Ascending aorta (tissue), 2 donors: ENCODE results near the gene SH3PXD2A. TPM values are rescaled to one million over a fixed set of nuclear protein-coding genes. Genes with fewer than 3 reads are reported as not detected.

ENCODE experiments used
- DNase-seq, 2 donors: peaks; one replicate each; pipeline ENCODE4 v3.0.0-alpha.2; 2019; ENCODE audit warnings: low spot score in 2 of 2
- H3K27ac ChIP-seq, 2 donors: fragments of 200-600 bp; sonication (generic); one replicate each; pipeline ENCODE4 v1.5.1; 2016 to 2017; ENCODE audit warnings: mild to moderate bottlenecking in 1 of 2
- H3K27me3 ChIP-seq: fragments of 200-600 bp; sonication (generic); one replicate; pipeline ENCODE4 v1.5.1; 2017
- H3K36me3 ChIP-seq, 2 donors: fragments of 200-600 bp; sonication (generic); one replicate each; pipeline ENCODE4 v1.5.1; 2016
- H3K4me1 ChIP-seq, 2 donors: fragments of 200-600 bp; sonication (generic); one replicate each; pipeline ENCODE4 v1.5.1; 2016 to 2017; ENCODE audit warnings: mild to moderate bottlenecking in 1 of 2
- H3K4me3 ChIP-seq, 2 donors: fragments of 200-600 bp; sonication (generic); one replicate each; pipeline ENCODE4 v1.5.1; 2016 to 2017; ENCODE audit warnings: mild to moderate bottlenecking in 1 of 2
- H3K9me3 ChIP-seq, 2 donors: fragments of 200-600 bp; sonication (generic); one replicate each; pipeline ENCODE4 v1.5.1; 2016
- CTCF ChIP-seq, 3 experiments: fragments of 200-600 bp in 2 of 3; fragments of 450-650 bp in 1 of 3; sonication (generic) in 2 of 3; IDR thresholded peaks; one replicate each; pipeline ENCODE4 v1.5.1; 2016 to 2019; ENCODE audit warnings: antibody characterized with exemption in 3 of 3, mild to moderate bottlenecking in 1 of 3, moderate library complexity in 1 of 3
- intact Hi-C: fragments of 100-400 bp; cut with DNase I; formaldehyde crosslinking; loops from one replicate; pipeline ENCODE4 v1.15.1; 2023
- total RNA-seq: library from RNA; depleted of rRNA; stranded (reverse); fragments of >200 nt; gene quantifications from one replicate; pipeline ENCODE4 v1.1.0, GENCODE V29; 2016

SH3PXD2A gene
- total RNA-seq, 1 donor from 2014 or later = 50.0 TPM

- no peak overlapping the region for H3K27ac ChIP-seq
- DNase-seq = no peak
- peaks cover 2 to 8% of the 10 kb centered on the region in 2 donors for H3K36me3 ChIP-seq
- H3K4me3 ChIP-seq = no peak overlapping the region
- H3K4me1 ChIP-seq = peaks cover 0 to 2% of the 10 kb centered on the region in 2 donors
- H3K27me3 ChIP-seq = no peaks in the 10 kb centered on the region
- TF ChIP-seq CTCF (IDR thresholded peaks at IDR 0.05) = no peak
- no peaks in the 10 kb centered on the region for H3K9me3 ChIP-seq
- intact Hi-C loops = no loop called here
Observed at GRCh38 chr10:103727991-103728689, 127.2 kb downstream of the SH3PXD2A start.

DNA sequence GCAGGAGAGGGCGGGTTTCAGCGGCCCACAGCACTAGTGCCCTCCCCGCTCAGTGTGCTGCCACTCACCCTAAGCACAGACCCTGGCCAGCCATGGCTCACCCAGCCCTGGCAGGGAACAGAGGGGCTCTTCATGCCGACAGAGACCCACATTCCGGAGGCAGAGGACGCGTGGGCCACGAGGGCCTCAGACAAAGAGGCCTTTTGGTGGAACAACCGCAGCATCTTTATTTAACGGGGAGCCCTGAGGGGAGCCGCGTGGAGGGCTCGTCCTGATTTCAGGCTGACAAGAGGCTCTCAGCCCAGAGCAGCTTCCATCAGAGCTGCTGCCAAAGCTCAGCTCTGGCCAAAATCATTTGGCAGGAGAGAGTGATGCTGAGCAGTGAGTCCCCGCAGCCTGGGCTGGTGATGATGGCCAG is 127.8 kb downstream of the SH3PXD2A start:
- Histone ChIP-seq H3K27ac (no peak overlapping the region), H3K9me3 (no peaks in the 10 kb centered on the region), H3K4me1 (peaks cover 0 to 2% of the 10 kb centered on the region in 2 donors), H3K27me3 (no peaks in the 10 kb centered on the region), H3K36me3 (peaks cover 5 to 11% of the 10 kb centered on the region in 2 donors), H3K4me3 (no peak overlapping the region)
- DNase-seq = no peak
- no peak for TF ChIP-seq CTCF (IDR thresholded peaks at IDR 0.05)
- intact Hi-C loops = no loop called here

DNA sequence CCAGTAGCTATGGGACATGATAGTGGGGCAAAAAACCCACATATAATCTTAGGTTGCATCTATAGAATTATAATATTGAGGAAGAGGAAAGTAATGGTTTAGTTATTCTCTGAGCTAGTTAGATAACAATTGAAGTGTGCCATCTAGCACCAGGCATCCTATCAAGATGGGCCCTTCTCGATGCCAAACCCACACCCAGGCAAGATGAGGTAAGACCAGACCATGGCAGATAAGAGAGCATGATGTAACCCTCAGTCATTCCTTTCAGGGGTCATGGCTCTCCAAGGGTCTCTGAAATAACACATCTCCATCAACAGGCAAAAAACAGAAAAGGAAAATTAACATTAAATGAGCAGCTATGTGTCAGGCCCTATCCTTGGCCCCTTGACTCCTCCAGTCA is 128.7 kb downstream of the SH3PXD2A start:
- no peaks in the 10 kb centered on the region for H3K9me3 ChIP-seq
- intact Hi-C loops = no loop called here
- TF ChIP-seq CTCF (IDR thresholded peaks at IDR 0.05) = no peak
- H3K4me1 ChIP-seq = peaks cover 0 to 2% of the 10 kb centered on the region in 2 donors
- peaks cover 5 to 12% of the 10 kb centered on the region in 2 donors for H3K36me3 ChIP-seq
- H3K4me3 ChIP-seq = no peak overlapping the region
- DNase-seq = no peak
- H3K27ac ChIP-seq = no peak overlapping the region
- H3K27me3 ChIP-seq = no peaks in the 10 kb centered on the region

DNA sequence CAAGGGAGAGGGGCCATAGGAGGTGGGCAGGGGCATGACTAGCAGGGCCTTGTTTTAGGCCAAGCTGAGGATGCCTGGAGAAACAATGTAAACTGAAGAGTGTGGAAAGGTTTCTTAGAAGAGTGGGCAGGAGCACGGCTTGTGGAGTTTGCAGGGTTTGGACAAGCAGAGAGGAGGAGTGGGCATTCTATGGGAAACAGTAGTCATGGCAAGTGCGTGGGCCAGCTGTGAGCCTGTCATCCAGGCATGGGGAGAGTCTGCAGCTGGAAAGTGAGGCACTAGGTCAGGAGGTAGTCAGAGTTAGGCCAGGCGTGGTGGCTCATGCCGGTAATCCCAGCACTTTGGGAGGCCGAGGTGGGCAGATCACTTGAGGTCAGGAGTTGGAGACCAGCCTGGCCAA is 130.1 kb downstream of the SH3PXD2A start:
- TF ChIP-seq CTCF (IDR thresholded peaks at IDR 0.05) = no peak
- no peak for DNase-seq
- Histone ChIP-seq H3K27ac (no peak overlapping the region), H3K27me3 (no peaks in the 10 kb centered on the region), H3K4me3 (no peak overlapping the region), H3K36me3 (peaks cover 5 to 12% of the 10 kb centered on the region in 2 donors), H3K9me3 (no peaks in the 10 kb centered on the region), H3K4me1 (peaks cover 0 to 2% of the 10 kb centered on the region in 2 donors)
- intact Hi-C loops = no loop called here

DNA sequence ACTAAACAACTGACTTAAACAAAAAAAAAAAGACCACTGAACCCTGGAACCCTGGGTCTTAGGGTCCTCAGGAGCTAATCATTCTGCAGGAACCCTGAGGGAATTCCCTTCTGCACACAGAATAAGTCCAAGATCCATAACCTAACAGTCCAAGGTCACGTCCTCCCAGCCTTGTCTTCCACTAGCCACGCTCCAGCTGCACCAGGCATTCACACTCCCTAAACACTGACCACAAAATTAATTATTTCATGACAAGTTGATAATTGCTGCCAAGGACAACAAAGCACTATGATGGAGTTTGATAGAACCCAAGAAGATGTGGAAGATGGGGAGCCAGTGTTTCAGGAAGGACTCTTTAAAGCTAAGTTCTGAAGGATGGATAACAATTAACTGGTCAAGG is 130.6 kb downstream of the SH3PXD2A start:
- no peaks in the 10 kb centered on the region for H3K9me3 ChIP-seq
- H3K4me1 ChIP-seq = peaks cover 0 to 2% of the 10 kb centered on the region in 2 donors
- peaks cover 5 to 12% of the 10 kb centered on the region in 2 donors for H3K36me3 ChIP-seq
- TF ChIP-seq CTCF (IDR thresholded peaks at IDR 0.05) = no peak
- no peaks in the 10 kb centered on the region for H3K27me3 ChIP-seq
- no peak for DNase-seq
- no peak overlapping the region for H3K4me3 ChIP-seq
- no peak overlapping the region for H3K27ac ChIP-seq
- intact Hi-C loops = no loop called here
